ENCODE data around the gene CNOT3.

DNA sequence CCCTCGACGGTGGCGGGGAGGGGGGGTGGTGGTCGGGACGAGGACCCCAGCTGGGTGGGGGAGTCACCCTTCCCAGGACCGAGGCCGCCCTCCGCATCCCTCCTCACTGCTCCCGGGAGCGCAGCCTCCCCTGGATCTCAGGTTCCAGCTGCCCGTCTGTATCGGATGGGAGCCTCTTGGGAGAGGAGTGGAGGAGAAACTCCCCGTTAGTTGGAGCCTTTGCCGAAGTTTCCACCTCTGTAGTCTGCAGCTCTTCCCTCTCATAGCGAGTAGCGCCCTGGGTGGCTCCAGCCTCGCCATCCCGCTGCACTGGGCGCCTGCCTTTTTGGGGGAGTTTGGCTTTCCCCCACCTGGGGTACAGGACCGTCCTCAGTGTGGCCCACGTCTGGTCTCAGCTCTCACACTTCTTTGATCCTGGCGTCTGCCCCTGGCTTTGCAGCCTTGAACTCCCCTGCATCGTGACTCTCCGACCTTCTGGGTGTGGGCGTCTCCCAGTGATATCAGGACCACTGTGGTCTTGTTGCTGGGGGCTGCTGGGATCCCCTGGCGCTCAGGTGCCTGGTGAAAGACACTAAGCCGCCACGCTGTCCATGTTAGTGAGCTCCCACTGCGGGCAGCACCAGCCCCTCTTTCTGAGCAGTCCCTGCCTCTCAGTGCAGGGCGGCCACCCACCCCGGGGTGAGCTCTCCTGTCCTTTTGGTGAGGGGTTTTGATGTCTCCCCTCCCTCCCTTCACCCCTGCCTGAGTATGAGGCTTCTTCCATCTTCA, 1.1 kb downstream of the CNOT3 start:
- TF ChIP-seq, protein P1, sequence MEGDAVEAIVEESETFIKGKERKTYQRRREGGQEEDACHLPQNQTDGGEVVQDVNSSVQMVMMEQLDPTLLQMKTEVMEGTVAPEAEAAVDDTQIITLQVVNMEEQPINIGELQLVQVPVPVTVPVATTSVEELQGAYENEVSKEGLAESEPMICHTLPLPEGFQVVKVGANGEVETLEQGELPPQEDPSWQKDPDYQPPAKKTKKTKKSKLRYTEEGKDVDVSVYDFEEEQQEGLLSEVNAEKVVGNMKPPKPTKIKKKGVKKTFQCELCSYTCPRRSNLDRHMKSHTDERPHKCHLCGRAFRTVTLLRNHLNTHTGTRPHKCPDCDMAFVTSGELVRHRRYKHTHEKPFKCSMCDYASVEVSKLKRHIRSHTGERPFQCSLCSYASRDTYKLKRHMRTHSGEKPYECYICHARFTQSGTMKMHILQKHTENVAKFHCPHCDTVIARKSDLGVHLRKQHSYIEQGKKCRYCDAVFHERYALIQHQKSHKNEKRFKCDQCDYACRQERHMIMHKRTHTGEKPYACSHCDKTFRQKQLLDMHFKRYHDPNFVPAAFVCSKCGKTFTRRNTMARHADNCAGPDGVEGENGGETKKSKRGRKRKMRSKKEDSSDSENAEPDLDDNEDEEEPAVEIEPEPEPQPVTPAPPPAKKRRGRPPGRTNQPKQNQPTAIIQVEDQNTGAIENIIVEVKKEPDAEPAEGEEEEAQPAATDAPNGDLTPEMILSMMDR (IDR thresholded peaks at IDR 0.05), result no peak
- TF ChIP-seq POLR2A (IDR thresholded peaks at IDR 0.05), result no peak
- no peak for TF ChIP-seq POLR2AphosphoS5 (IDR thresholded peaks at IDR 0.05; ENCODE audit: insufficient read depth in 1 of 2, low read depth in 1 of 2)

Measured in vagina (tissue), 2 donors.